Measurements from ENCODE around the gene UGT1A10. TPM values are rescaled to one million over a fixed set of nuclear protein-coding genes. Genes with fewer than 3 reads are reported as not detected.

UGT1A10 gene
- total RNA-seq, 2 donors from 2014 or later, result 0.52 to 0.99 TPM

DNA sequence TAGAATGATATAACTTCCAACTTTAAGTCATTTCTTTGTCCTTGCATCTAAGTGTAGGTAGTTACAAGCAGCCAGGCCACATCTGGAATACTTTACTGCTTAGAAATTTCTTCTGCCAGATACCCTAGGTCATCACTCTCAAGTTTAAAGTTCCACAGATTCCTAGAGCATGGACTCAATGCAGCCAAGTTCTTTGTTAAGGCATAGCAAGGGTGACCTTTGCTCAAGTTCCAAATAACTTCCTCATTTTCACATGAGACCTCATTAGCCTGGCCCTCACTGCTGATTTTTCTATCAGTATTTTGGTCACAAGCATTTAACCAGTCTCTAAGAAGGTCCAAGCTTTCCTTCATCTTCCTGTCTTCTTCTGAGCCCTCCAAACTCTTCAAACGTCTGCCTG lies 27.7 kb downstream of the UGT1A10 start:
- Histone ChIP-seq H3K36me3 (replicated peaks in 1 of 2; ENCODE audit: insufficient read depth in 1 of 2, low read depth in 2 of 2) (no peaks in the 10 kb centered on the region), H3K4me3 (no peak overlapping the region), H3K27me3 (no peaks in the 10 kb centered on the region), H3K27ac (no peak overlapping the region), H3K4me1 (no peaks in the 10 kb centered on the region), H3K9me3 (no peaks in the 10 kb centered on the region)
- ATAC-seq (no peak), DNase-seq (no peak)
- intact Hi-C loops (cut with DNase I), result no loop called here
- WGBS, 2 donors, result 15 to 19% methylated on average over 1 of the region's 1 CpG
- TF ChIP-seq CTCF (IDR thresholded peaks at IDR 0.05) (no peak), POLR2A (IDR thresholded peaks at IDR 0.05) (no peak)

- TF ChIP-seq POLR2A (IDR thresholded peaks at IDR 0.05) (no peak), CTCF (IDR thresholded peaks at IDR 0.05) (no peak)
- no peak for DNase-seq
- ATAC-seq, result no peak
- no peak overlapping the region for H3K4me3 ChIP-seq
- no peak overlapping the region for H3K27ac ChIP-seq
- H3K36me3 ChIP-seq (replicated peaks in 1 of 2; ENCODE audit: insufficient read depth in 1 of 2, low read depth in 2 of 2), result no peaks in the 10 kb centered on the region
- 52 to 56% methylated on average over 4 of the region's 4 CpGs for WGBS, 2 donors
- no peaks in the 10 kb centered on the region for H3K4me1 ChIP-seq
- intact Hi-C loops (cut with DNase I), result no loop called here
- H3K27me3 ChIP-seq, result no peaks in the 10 kb centered on the region
- no peaks in the 10 kb centered on the region for H3K9me3 ChIP-seq
These were observed 32.5 kb downstream of the UGT1A10 start for GRCh38 chr2:233668605-233669260.

GRCh38 chr2:233671290-233672161 lies 35.3 kb downstream of the UGT1A10 start, which contains the start of gene UGT1A9:
TSS of gene UGT1A9 (plus strand) at chr2:233671898. CDS start at chr2:233671935, 37 bp downstream.
- Histone ChIP-seq H3K4me3 (no peak within 1 kb of the TSS), H3K4me1 (no peaks in the 10 kb centered on the region), H3K36me3 (replicated peaks in 1 of 2; ENCODE audit: insufficient read depth in 1 of 2, low read depth in 2 of 2) (no peaks in the 10 kb centered on the region), H3K27ac (no peak within 1 kb of the TSS), H3K9me3 (no peaks in the 10 kb centered on the region), H3K27me3 (no peaks in the 10 kb centered on the region)
- intact Hi-C loops (cut with DNase I), result no loop called here
- ATAC-seq, result no peak
- no peak for DNase-seq
- TF ChIP-seq POLR2A (IDR thresholded peaks at IDR 0.05) (no peak), CTCF (IDR thresholded peaks at IDR 0.05) (no peak)
- 67 to 82% methylated on average over 5 of the region's 5 CpGs for WGBS, 2 donors

- WGBS, 2 donors, result 68 to 90% methylated on average over 3 of the region's 3 CpGs
- H3K27ac ChIP-seq, result no peak overlapping the region
- H3K36me3 ChIP-seq (replicated peaks in 1 of 2; ENCODE audit: insufficient read depth in 1 of 2, low read depth in 2 of 2), result no peaks in the 10 kb centered on the region
- intact Hi-C loops (cut with DNase I), result no loop called here
- H3K4me3 ChIP-seq, result no peak overlapping the region
- ATAC-seq, result no peak
- no peaks in the 10 kb centered on the region for H3K4me1 ChIP-seq
- H3K27me3 ChIP-seq, result no peaks in the 10 kb centered on the region
- no peak for DNase-seq
- no peaks in the 10 kb centered on the region for H3K9me3 ChIP-seq
- no peak for TF ChIP-seq CTCF (IDR thresholded peaks at IDR 0.05)
- TF ChIP-seq POLR2A (IDR thresholded peaks at IDR 0.05), result no peak
These were observed 36.6 kb downstream of the UGT1A10 start for GRCh38 chr2:233672886-233673285.
